GM18951 (cell line): ENCODE results near the gene SMARCD2.

Experiments
- POLR2A ChIP-seq: IDR thresholded peaks from 4 replicates; pipeline ENCODE4 v1.6.1; 2011; ENCODE audit warnings: mild to moderate bottlenecking; ENCODE audit not compliant: insufficient read length, insufficient read depth; ENCODE audit errors: extremely low read depth
- in situ Hi-C: fragments of 300-500 bp; cut with MboI; formaldehyde crosslinking; loops from one replicate; pipeline ENCODE4 v1.12.0; 2022; ENCODE audit warnings: low sequenced_read_pairs, mixed read lengths, inconsistent platforms; ENCODE audit not compliant: unreplicated experiment

Gene SMARCD2

GRCh38 chr17:63841350-63842172 lies 924 bp downstream of the SMARCD2 start:
- in situ Hi-C loops, result no loop called here
- no peak for TF ChIP-seq POLR2A

- in situ Hi-C loops, result no loop called here
- TF ChIP-seq POLR2A, result no peak
Measured at GRCh38 chr17:63840591-63841349, 1.7 kb downstream of the SMARCD2 start.

- in situ Hi-C loops, result no loop called here
Measured at GRCh38 chr17:63838631-63839171, 3.8 kb downstream of the SMARCD2 start.

GRCh38 chr17:63837962-63838600 lies 4.4 kb downstream of the SMARCD2 start:
- in situ Hi-C loops, result no loop called here
- no peak for TF ChIP-seq POLR2A

More at GRCh38 chr17:63838631-63839171, 3.8 kb downstream of the SMARCD2 start:
- no peak for TF ChIP-seq POLR2A

GRCh38 chr17:63837480-63837879 lies 5.0 kb downstream of the SMARCD2 start:
- in situ Hi-C loops, result no loop called here

GRCh38 chr17:63836811-63837210 lies 5.7 kb downstream of the SMARCD2 start:
- in situ Hi-C loops, result no loop called here
- no peak for TF ChIP-seq POLR2A

More at GRCh38 chr17:63837480-63837879, 5.0 kb downstream of the SMARCD2 start:
- no peak for TF ChIP-seq POLR2A

GRCh38 chr17:63835167-63835720 lies 7.2 kb downstream of the SMARCD2 start:
- in situ Hi-C loops, result no loop called here

GRCh38 chr17:63834431-63835166 lies 7.9 kb downstream of the SMARCD2 start:
- no peak for TF ChIP-seq POLR2A
- in situ Hi-C loops, result no loop called here

More at GRCh38 chr17:63835167-63835720, 7.2 kb downstream of the SMARCD2 start:
- no peak for TF ChIP-seq POLR2A

- TF ChIP-seq POLR2A, result peak; percentile 6
- in situ Hi-C loops, result no loop called here
Measured at GRCh38 chr17:63833741-63834373, 8.6 kb downstream of the SMARCD2 start.

GRCh38 chr17:63833026-63833740 lies 9.3 kb downstream of the SMARCD2 start:
- in situ Hi-C loops, result no loop called here
- peak; percentile 20 for TF ChIP-seq POLR2A

- in situ Hi-C loops, result no loop called here
- no peak for TF ChIP-seq POLR2A
Measured at GRCh38 chr17:63832455-63832854, 10.0 kb downstream of the SMARCD2 start.
